T47D (cell line): ENCODE measurements around the gene ZNHIT2.
A peak's percentile ranks its signal among the peaks of the same experiment; 100 is the strongest.

Source experiments
- DNase-seq, 2 experiments: peaks; one replicate each; pipeline versions ENCODE4 v3.0.0 to v3.0.0-alpha.2; 2011 to 2012; ENCODE audit warnings: low read depth in 1 of 2, low spot score in 1 of 2
- JUND ChIP-seq: IDR thresholded peaks from 2 replicates; pipeline ENCODE4 v1.6.1; 2012; ENCODE audit warnings: low read depth
- in situ Hi-C: cut with HindIII; loops from 2 replicates; pipeline ENCODE4 v1.10.0; 2016; ENCODE audit warnings: low sequenced_read_pairs, low pct_unique_long_range_greater_than_20kb

The ZNHIT2 gene

DNA sequence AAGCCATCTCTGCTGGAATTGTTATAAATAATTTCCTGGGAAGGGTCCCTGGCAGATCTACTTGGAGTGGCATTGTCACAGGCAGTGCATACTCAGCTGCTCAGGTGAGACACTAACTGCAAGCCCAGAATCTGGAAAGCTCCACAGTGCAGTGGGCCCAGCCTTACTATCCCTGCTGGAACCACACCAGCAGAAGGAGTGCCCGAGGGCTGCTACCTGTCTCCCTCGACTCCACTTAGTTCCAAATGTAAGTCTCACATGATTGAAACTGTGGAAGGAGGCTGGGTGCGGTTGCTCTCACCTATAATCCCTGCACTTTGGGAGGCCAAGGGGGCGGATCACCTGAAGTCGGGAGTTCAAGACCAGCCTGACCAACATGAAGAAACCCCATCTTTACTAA, 31.2 kb upstream of the ZNHIT2 start:
- in situ Hi-C loops = no loop called here
- no peak for TF ChIP-seq JUND
- no peak for DNase-seq

DNA sequence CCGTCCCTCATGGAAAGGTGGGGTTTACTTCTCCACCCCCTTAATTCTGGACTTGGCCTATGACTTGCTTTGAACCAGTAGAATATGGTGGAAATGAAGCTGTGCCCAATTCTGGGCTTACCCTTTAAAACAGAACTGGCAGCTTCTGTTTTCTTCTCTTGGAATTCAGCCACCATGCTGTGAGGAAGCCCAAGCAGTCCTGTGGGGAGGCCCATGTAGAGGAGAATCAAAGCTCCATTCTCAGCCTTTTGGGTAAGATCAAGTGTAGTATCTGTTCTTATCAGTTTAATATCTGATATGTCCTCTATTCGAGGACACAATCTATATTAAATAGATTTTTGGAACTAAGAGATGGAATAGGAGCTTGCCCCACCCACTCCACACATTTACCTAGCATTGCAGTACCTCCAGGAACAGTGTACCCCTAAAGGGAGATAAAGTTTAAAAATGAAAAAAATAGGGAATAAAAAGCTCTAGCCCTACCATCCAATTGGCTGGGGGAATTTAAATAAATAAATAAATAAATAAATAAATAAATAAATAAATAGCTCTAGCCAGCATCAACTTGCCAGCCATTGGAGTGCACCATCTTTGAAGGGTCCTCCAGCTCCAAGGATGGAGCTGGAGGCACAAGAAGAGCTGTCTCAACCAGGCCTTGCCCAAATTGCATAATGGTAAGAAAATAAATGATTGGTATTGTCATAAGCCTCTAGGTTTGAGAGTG, 30.0 kb upstream of the ZNHIT2 start:
- TF ChIP-seq JUND = no peak
- in situ Hi-C loops = no loop called here
- DNase-seq = no peak

DNA sequence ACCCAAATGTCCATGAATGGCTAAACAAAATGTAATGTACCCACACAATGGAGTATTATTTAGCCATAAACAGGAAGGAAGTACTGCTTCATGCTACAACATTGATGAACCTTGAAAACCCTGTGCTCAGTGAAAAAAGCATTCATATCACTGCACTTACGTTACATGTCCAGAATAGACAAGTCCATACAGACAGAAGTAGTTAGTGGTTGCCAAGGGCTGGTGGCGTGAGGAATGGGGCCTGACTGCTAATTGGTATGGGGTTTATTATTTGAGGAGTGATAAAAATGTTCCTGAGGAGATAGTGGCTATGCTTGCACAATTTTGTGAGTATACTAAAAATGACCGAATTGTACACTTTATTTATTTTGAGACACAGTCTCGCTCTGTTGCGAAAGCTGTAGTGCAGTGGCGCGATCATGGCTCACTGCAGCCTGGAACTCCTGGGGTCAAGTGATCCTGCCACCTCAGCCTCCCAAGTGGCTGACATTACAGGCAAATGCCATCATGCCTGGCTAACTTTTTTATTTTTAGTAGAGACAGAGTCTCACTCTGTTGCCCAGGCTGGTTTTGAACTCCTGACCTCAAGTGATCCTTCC, 24.5 kb upstream of the ZNHIT2 start:
- in situ Hi-C loops = no loop called here

DNA sequence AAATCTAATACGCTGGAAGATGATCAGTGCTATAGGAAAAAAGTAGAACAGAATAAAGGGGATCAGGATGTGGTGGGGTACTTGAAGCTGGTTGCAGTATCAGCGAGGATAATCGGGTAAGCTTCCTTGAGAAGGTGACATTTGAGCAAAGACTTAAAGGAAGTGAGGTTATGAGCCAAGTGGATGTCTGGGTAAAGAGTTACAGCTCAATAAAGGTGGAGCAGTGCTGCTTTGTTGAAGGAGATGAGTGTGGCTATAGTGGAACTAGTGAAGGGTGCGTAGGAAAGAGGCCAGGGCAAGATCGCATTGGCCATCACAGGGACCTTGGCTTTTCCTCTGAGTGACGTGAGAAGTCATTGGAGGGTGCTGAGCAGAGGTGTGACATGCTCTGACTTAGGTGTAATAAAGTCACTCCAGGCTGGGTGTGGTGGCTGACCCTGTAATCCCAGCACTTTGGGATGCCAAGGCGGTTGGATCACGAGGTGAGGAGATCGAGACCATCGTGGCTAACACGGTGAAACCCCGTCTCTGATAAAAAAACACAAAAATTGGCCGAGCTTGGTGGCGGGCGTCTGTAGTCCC, 19.1 kb upstream of the ZNHIT2 start:
- DNase-seq = no peak
- in situ Hi-C loops = no loop called here
- no peak for TF ChIP-seq JUND

More for the DNA sequence above, 24.5 kb upstream of the ZNHIT2 start:
- no peak for TF ChIP-seq JUND
- no peak for DNase-seq

DNA sequence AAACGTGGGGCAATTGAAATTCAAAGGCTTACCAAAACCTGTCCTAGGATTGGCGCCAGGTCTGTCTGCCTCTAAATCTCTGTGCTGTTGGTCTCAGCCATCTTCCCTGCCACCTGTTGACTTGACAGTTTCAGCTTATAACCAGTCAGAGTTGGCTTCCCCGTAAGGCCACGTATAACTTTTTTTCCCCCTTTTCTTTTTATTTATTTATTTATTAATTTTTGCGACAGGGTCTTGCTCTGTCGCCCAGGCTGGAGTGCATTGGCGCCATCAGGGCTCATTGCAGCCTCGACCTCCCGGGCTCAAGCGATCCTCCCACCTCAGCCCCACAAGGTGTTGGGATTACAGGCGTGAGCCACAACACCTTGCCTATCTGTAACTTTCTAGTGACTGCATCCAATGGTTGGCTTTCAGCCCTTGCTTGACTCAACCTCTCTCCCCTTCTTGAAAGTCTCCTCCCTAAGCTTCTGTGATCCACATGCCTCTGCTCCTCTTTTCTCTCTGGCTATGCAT, 18.2 kb upstream of the ZNHIT2 start:
- TF ChIP-seq JUND = no peak
- in situ Hi-C loops = no loop called here
- DNase-seq = no peak

DNA sequence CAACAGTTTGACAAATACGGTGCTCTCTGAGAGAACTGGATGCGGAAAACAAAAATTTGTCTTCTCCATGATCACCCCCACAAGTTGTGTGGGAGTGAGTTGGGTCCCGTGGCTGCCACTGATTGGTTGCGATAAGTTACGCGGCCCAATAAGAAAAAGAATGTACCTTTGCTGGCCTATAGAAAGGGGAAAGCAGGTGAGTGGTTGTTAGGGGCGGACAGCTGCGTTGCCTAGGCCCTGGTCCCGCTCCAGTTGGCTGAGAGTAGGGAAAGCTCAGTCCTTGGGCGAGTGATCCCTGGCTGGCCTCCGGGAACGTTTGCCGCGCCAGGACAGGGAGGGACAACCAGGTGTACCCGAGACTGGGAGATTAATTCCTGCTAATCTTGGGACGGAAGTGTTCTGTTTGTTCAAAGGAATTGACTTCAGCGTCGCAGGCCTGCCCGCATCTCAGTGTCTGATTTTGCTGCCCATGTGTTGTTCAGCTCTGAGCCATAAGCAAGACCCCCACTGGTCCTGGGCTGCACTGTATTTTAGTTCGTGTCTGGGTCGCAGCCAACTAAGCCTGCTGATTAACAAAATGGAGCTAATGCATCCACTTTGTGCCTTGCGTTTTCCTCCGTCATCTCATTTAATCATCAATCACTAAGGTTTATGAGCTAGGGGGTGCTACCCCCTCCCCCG, 17.6 kb upstream of the ZNHIT2 start:
- in situ Hi-C loops = no loop called here
- peak; percentile 99 for DNase-seq
- no peak for TF ChIP-seq JUND

DNA sequence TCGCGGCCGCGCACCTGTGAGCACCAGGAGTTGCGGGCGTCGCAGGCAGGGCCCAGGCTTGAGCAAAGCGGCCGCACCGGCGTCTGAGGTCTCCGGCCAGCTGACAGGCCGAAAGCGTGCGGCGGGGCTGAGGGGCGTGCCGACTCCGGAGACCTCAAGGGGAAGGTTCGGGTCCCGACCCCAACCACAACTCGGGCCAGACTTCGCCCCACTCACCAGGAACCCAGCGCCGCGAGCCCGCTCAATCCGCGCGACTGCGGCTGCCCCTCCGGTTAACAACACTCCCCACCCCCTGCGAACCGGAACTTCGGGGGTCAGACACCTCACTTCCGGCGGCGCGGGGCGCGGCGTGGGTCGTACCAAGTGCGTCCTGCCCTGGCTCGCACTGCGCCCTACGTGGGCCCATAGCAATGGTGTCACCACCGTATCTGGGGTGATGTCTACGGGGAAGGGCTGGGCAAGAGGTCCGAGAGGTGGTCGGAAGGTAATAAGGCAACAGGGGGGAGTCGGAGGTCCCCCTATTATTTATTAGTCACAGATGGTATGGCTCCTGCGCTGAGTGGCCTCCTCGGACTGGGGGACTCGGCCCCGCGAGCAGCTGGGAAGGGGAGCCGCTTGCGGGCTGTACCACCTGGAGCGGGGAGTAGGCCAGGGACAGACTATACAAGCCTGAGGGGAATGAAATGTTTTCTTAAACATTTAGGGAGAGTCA, 16.9 kb upstream of the ZNHIT2 start, which contains the start of gene SYVN1:
TSS of gene SYVN1 (minus strand) at position 280 of the 712 bp plus-strand sequence. CDS start 918 bp downstream, outside the sequence.
- in situ Hi-C loops = no loop called here
- TF ChIP-seq JUND = no peak
- DNase-seq = peak; percentile 91 to 96

DNA sequence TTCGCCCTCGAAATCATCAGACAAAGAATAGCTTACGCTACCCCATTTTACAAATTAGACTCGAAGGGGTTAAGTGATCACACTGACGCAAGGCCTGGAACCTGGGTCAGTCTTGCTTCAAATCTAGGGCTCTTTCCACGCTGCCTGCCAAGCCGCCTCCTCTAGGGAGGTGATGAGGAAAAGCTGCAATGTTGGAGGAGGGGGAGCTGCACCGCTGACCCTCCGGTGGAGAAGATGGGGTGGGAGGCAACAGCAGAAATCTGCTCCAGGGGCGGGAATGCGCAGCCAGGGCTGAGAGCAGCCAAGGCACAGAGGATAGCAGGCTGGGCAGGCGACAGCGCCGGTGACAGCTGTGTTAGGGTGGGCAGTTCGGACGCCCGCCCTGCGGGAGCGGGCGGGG, 16.2 kb upstream of the ZNHIT2 start:
- in situ Hi-C loops = no loop called here
- TF ChIP-seq JUND = no peak
- no peak for DNase-seq

DNA sequence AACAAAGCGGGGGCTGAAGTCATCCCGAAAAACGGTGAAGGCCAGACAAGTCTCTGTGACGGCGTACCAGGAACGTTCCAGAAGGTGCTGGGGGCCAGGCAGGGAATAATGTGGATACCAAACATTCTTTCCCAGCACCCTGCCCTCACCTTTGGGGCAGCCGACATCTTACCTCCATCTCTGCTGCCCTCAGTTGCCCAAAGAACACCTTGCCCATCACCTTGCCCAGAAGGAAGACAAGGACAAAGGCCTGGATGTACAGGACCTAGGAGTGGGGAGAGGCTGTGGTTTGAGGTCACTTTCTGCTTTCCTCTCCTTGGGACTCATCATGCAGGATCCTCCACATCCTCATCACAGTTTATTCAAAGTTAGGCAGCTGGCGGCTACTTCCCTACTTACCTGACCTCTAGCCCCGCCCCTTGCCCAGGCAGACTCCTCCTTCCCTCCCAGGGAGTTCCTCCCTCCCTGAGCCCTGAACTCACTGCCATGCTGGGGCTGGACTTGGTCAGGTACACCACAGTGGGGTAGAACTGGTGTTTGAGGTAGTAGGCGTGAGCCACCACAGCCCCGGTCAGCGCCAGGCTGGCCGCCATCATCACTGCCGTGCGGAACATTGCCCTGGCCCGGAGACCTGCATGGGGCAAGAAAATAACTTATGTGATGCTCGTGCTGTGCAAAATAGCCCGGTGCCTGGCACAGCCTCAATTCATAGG, 15.6 kb upstream of the ZNHIT2 start:
- in situ Hi-C loops = no loop called here
- no peak for TF ChIP-seq JUND
- DNase-seq = peak; percentile 78 to 92

DNA sequence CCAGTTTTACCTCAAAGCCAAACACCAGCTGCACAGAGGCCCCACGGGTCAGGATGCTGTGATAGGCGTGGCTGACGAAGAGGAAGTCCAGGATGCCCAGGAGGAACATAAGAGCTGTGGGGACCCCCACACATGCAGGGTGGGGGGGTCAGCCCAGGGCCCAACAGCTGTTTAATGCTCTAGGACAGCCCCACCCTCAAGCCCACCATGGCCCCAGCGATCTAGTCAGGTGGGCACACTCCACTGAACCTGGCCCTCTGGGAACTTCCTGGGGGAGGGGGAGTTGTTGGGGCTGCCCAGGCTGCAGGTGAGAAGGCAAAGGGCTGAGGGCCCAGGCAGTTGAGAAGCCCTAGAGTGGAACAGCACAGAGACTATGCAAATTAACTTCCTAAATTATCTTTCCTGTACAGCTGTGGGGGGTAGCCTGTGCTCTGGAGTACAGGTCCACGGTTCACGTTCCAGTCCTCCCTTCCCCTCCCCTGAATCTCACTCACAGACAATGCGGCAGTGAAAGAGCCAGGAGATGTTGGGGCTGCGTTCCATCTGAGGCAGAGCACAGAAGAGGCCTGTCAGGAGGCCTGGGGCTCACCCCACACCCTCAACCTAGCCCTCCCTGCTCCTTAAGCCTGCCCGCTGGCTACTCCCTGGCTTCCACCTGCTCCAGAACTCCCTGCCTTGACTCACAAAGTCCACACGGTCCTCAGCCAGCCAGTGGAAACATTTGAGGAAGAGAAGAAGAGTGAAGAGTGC, 14.9 kb upstream of the ZNHIT2 start:
- in situ Hi-C loops = no loop called here
- DNase-seq = no peak
- TF ChIP-seq JUND = no peak

DNA sequence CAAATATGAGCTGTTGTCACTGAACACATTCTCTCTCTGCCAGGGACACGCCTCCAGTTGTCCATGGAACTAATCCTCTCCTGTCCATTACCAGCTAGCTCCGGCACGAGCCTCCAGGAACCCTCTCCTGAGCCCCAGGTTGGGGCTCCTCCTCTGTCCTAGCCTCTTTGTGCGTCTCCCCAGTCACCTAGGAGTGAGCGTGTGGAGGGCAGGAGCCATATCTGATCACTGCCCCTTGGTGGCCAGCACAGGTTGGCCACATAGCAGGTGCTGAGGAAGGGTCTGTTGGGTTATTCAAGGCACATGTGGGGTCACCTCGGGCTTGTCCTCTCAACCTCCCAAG, 14.4 kb upstream of the ZNHIT2 start:
- DNase-seq = no peak
- no peak for TF ChIP-seq JUND
- in situ Hi-C loops = no loop called here
